Stomach (tissue), 9 donors: Measurements from ENCODE around the gene CDH15. TPM values are rescaled to one million over a fixed set of nuclear protein-coding genes. Genes with fewer than 3 reads are reported as not detected.

ENCODE experiments used
- DNase-seq, 2 donors: peaks; one replicate each; pipeline versions ENCODE4 v3.0.0 to v3.0.0-alpha.2; 2013 to 2019
- H3K27ac ChIP-seq, 5 donors: fragments of 200-600 bp in 4 of 5; sonication (generic) in 4 of 5; one replicate each; pipeline ENCODE4 v1.5.1; 2013 to 2019; ENCODE audit warnings: mild to moderate bottlenecking in 1 of 5, moderate library complexity in 1 of 5
- H3K27me3 ChIP-seq, 3 donors: fragments of 200-600 bp; sonication (generic); one replicate each; pipeline ENCODE4 v1.5.1; 2017 to 2019; ENCODE audit warnings: mixed run types in 1 of 3
- H3K36me3 ChIP-seq, 4 donors: fragments of 200-600 bp; sonication (generic); 1 replicate in 3 of 4; 2 replicates in 1 of 4; pipeline ENCODE4 v1.5.1; 2016 to 2019
- H3K4me1 ChIP-seq, 4 donors: fragments of 200-600 bp; sonication (generic); one replicate each; pipeline ENCODE4 v1.5.1; 2016 to 2019
- H3K4me3 ChIP-seq, 4 donors: fragments of 200-600 bp; sonication (generic) in 3 of 4; one replicate each; pipeline ENCODE4 v1.5.1; 2016 to 2019; ENCODE audit warnings: mild to moderate bottlenecking in 1 of 4
- H3K9me3 ChIP-seq, 4 donors: fragments of 200-600 bp; sonication (generic); one replicate each; pipeline ENCODE4 v1.5.1; 2016 to 2019
- CTCF ChIP-seq, 7 experiments: fragments of 450-650 bp in 4 of 7; fragments of 200-600 bp in 3 of 7; sonication (generic) in 3 of 7; IDR thresholded peaks; one replicate each; pipeline ENCODE4 v1.5.1; 2016 to 2019; ENCODE audit warnings: antibody characterized with exemption in 7 of 7, control low read depth in 2 of 7, mild to moderate bottlenecking in 1 of 7
- EP300 ChIP-seq: sonication (generic); formaldehyde crosslinking; IDR thresholded peaks from one replicate; pipeline ENCODE4 v1.6.1; 2017; ENCODE audit warnings: antibody characterized with exemption
- POLR2A ChIP-seq, 4 donors: fragments of 450-650 bp; IDR thresholded peaks; one replicate each; pipeline ENCODE4 v1.6.1; 2016; ENCODE audit warnings: antibody characterized with exemption in 4 of 4, control low read depth in 2 of 4, mild to moderate bottlenecking in 1 of 4, moderate library complexity in 1 of 4
- POLR2AphosphoS5 ChIP-seq, 3 donors: sonication (generic); formaldehyde crosslinking; IDR thresholded peaks; one replicate each; pipeline ENCODE4 v1.6.1; 2016; ENCODE audit warnings: antibody characterized with exemption in 3 of 3
- WGBS, 5 donors: extraction: QIAGEN DNeasy Blood & Tissue Kit in 3 of 5; methylation state at CpG; one replicate each; pipeline versions ENCODE4 v1.1.5 to v1.1.7; 2013 to 2018; 5-methylcytosine and 5-hydroxymethylcytosine counted together
- intact Hi-C: fragments of 100-400 bp; cut with DNase I; formaldehyde crosslinking; loops from one replicate; pipeline ENCODE4 v1.15.1; 2023; ENCODE audit warnings: low total_unique reads
- polyA plus RNA-seq, 3 donors: library from polyadenylated mRNA; stranded (reverse); fragments of 200-250 nt; gene quantifications; one replicate each; pipeline ENCODE4 v1.2.3, GENCODE V29; 2013
- total RNA-seq, 5 donors: library from RNA; depleted of rRNA; stranded (reverse); fragments of >200 nt; gene quantifications; one replicate each; pipeline versions ENCODE4 v1.1.0 to v1.2.3, GENCODE V29; 2014 to 2016
- donor health status: healthy with polysubstance abuse.
- donor health status: Bipolar disorder and iron deficiency.
- donor health status: healthy.

Gene CDH15
- total and polyA plus RNA-seq, 8 donors = 0.20 to 0.31 TPM; not detected in 6

- Histone ChIP-seq H3K27ac (no peak overlapping the region), H3K4me3 (no peak overlapping the region), H3K36me3 (no peaks in the 10 kb centered on the region), H3K4me1 (no peaks in the 10 kb centered on the region), H3K27me3 (peaks cover 0 to 100% (median 0%) of the 10 kb centered on the region in 3 donors), H3K9me3 (no peaks in the 10 kb centered on the region)
- WGBS, 5 donors = 71 to 85% (median 79%) methylated on average over 9 to 24 of the region's 24 CpGs
- intact Hi-C loops = loop anchor here (10.0 kb wide), 1 partner anchor 444 kb away; no protein-coding TSS in a partner anchor
- TF ChIP-seq EP300 (no peak), POLR2AphosphoS5 (IDR thresholded peaks at IDR 0.05) (no peak), POLR2A (IDR thresholded peaks at IDR 0.05) (no peak), CTCF (IDR thresholded peaks at IDR 0.05) (no peak)
- no peak for DNase-seq
These were observed 7.1 kb downstream of the CDH15 start for GRCh38 chr16:89178453-89179147.

- Histone ChIP-seq H3K27ac (no peak overlapping the region), H3K9me3 (no peaks in the 10 kb centered on the region), H3K4me3 (no peak overlapping the region), H3K4me1 (no peaks in the 10 kb centered on the region), H3K36me3 (no peaks in the 10 kb centered on the region), H3K27me3 (peaks cover 0 to 100% (median 0%) of the 10 kb centered on the region in 3 donors)
- WGBS, 5 donors = 81 to 90% (median 83%) methylated on average over 16 to 19 of the region's 19 CpGs
- TF ChIP-seq POLR2AphosphoS5 (IDR thresholded peaks at IDR 0.05) (no peak), CTCF (IDR thresholded peaks at IDR 0.05) (no peak), POLR2A (IDR thresholded peaks at IDR 0.05) (no peak), EP300 (no peak)
- no peak for DNase-seq
- intact Hi-C loops = loop anchor here (10.0 kb wide), 1 partner anchor 444 kb away; no protein-coding TSS in a partner anchor
These were observed 7.6 kb downstream of the CDH15 start for GRCh38 chr16:89179148-89179484.

- Histone ChIP-seq H3K4me1 (no peaks in the 10 kb centered on the region), H3K27me3 (peaks cover 0 to 100% (median 0%) of the 10 kb centered on the region in 3 donors), H3K36me3 (no peaks in the 10 kb centered on the region), H3K9me3 (no peaks in the 10 kb centered on the region), H3K27ac (no peak overlapping the region), H3K4me3 (no peak overlapping the region)
- intact Hi-C loops = loop anchor here (10.0 kb wide), 1 partner anchor 445 kb away; no protein-coding TSS in a partner anchor
- DNase-seq = no peak
- WGBS, 5 donors = 76 to 82% (median 80%) methylated on average over 22 to 25 of the region's 25 CpGs
- TF ChIP-seq EP300 (no peak), POLR2A (IDR thresholded peaks at IDR 0.05) (no peak)
These were observed 8.2 kb downstream of the CDH15 start for GRCh38 chr16:89179656-89180315.

- peaks cover 0 to 75% (median 0%) of the 10 kb centered on the region in 3 donors for H3K27me3 ChIP-seq
- intact Hi-C loops = no loop called here
- no peak for DNase-seq
These were observed 11.9 kb downstream of the CDH15 start for GRCh38 chr16:89183463-89183862.

More at GRCh38 chr16:89183463-89183862, 11.9 kb downstream of the CDH15 start:
- TF ChIP-seq EP300 (no peak), CTCF (IDR thresholded peaks at IDR 0.05) (no peak), POLR2AphosphoS5 (IDR thresholded peaks at IDR 0.05) (no peak), POLR2A (IDR thresholded peaks at IDR 0.05) (no peak)
- no peaks in the 10 kb centered on the region for H3K4me1 ChIP-seq
- 25 to 39% (median 32%) methylated on average over 13 of the region's 13 CpGs for WGBS, 5 donors
- no peaks in the 10 kb centered on the region for H3K36me3 ChIP-seq
- H3K9me3 ChIP-seq = no peaks in the 10 kb centered on the region
- no peak overlapping the region for H3K4me3 ChIP-seq
- H3K27ac ChIP-seq = no peak overlapping the region
